NCI-H526 treated with DMSO at 0.1 percent for 48 hours (cell line): ENCODE measurements around the gene FAM200A.
"Not testable (repeated sequence)": the region's sequence is repeated elsewhere in the genome, so short reads cannot be mapped to it uniquely, and the experiment has no call there.

Experiments used
- DNase-seq: peaks from one replicate; lab custom pipeline; 2025; lab: John Stamatoyannopoulos, UW

FAM200A gene

DNA sequence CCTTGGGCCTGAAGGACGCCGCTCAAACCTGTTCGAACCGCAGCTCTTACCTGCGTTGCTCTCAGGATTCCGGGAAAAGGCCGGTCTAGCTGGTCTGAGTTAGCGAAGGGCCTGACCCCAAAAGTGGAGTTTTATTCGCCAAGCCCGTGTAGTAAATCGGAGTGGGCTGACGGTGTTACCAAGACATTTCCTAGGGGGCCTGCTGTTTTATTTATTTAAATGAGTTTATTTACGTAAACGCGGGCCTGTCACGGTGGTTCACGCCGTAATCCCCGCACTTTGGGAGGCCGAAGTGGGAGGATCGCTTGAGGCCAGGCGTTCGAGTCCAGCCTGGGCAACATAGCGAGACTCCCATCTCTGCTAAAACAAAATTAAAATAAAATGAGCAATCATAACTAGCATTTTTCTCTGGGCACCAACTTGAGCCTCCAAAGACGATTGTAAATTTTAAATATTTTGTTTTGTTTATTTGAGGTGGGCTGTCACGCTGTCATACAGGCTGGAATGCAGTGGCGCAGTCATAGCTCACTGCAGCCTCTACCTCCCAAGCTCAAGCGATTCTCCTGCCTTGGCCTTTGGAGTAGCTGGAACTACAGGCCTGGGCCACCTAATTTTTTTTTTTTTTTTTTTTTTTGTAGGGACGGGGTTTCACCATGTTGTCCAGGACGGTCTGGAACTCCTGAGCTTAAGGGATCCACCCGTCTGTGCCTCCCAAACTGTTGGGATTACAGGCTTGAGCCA lies 7.4 kb upstream of the FAM200A start:
- DNase-seq, result no peak

DNA sequence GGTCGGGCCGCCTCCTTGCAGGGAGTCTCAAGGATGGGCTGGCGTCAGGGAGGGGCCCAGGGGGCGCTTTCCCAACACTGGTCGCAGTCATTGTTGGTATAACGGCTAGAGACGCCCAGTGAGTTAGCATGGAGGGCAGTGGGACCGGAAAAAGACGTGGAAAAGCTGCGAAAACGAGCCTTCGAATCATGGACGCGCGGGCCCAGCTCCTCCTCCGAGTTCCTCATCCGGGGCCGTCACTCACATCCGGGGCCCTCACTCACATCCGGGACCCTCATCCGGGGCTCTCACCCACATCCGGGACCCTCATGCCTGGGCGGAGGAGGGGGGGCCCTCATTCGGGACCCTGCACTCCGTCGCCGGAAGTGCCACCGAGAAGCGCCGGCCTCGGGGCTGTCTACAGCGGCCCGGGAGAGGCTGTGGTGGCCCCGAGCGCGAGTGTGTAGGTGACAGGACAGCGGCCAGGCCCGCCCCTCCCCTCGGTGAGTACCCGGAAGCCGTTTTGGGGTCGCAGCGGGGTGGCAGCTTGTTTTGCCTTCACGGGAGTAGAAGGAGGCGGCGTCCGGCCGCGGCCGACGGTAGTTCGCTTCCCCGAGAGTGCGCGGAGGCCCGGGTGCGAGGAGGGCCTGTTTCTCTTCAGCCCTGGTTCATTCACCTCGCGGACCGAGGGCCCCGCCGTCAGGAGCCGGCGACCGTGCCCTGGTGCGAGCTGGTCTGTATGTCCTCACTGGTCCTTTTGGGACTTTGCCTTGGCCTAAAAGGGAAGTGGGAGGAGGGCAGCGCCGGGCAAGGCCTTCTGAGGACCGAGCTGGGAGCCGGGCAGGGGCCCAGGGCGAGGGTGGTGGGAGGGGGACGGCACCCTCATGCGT lies 6.6 kb upstream of the FAM200A start, which contains the start of gene ZNF655:
Gene ZNF655, plus strand, starts transcription at position 337 of the 869 bp plus-strand sequence. CDS start 1,918 bp downstream, outside the sequence.
- peak; percentile 87 for DNase-seq

DNA sequence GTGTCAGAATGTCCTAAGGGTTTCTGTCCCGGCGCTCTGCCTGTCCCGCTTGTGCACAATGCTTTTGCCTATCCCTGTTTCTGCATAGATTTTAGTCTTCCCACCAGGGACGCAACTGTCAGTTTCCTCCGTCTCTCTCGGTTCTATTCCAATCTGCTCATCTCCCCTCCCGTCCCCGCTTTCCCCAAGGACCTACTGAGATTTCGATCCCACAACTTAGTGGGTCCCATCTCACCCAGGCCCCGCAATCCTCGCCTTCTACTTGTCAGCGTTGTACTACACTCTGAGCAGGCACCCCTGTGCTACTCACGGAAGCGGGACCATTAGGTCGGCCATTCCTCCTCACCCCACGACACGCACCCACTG lies 6.0 kb upstream of the FAM200A start:
- DNase-seq, result no peak

DNA sequence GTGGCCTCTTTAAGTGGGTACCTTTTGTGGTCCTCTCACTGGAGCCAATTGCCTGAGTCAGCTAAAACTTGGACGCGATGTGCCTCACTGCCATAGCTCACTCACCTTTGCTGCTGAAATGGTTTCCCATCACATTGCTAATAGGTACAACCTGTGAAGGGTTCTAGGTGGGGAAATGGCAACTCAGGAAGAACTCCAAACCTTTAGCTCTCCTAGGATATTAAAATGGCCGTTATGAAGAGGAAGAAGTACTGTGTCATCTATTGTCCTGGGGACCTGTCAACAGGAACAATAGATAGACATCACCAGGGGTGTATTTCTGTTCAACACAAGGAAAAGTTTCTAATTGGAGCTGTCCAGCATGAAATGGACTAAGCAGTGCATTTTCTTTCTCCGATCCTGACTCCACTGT lies 5.3 kb upstream of the FAM200A start:
- DNase-seq, result no peak

DNA sequence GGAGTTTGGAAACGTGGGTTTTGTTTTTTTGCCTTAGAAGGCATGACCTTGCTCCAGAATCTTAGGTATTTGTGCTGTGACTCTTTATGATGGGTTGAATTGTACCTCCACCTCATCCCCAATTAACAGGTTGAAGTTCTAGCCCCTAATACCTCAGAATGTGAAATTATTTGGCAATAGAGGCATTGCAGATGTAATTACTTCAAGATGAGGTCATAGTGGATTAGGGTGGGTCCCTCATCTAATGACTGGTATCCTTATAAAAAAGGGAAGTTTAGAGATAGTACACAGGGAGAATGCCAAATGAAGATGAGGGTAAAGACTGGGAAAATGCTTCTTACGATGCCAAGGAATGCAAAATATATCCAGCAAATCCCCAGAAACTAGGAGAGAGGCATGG lies 3.0 kb upstream of the FAM200A start:
- no peak for DNase-seq

DNA sequence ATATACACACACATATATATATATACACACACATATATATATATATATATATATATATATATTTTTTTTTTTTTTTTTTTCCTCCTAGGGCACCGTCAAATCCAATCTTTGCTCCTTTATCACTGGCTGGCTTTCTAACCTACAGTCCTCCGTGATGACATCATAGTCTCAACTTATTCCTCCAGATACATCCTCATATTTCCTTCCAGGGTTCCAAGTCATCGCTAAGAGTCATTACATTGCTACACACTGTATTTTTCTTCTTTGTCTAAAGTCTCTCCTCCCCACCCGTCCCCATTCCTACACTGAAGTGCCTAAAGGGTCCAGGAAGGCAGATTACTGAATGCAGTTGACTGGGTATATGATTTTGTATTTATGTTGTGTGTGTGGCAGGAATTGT lies 1.1 kb upstream of the FAM200A start:
- DNase-seq, result no peak

DNA sequence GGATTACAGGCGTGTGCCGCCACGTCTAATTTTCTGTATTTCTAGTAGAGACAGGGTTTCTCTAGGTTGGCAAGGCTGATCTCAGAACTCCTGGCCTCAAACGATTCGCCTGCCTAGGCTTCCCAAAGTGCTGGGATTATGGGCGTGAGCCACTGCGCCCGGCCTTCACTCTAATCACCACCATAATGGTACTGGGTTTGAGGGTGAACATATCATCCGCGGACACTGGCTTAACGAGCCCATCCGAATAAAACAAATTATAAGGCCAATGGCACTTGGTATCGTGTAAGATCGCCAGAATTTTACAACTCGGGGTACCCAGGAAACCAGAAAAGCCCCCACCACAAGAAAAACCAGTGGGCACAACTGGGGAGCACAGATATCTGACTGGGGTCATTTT lies 580 bp downstream of the FAM200A start:
- DNase-seq, result no peak

DNA sequence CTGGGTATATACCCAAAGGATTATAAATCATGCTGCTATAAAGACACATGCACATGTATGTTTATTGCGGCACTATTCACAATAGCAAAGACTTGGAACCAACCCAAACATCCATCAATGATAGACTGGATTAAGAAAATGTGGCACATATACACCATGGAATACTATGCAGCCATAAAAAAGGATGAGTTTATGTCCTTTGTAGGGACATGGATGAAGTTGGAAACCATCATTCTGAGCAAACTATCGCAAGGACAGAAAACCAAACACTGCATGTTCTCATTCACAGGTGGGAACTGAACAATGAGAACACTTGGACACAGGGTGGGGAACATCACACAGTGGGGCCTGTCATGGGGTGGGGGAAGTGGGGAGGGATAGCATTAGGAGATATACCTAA lies 2.4 kb downstream of the FAM200A start:
- not testable (repeated sequence) for DNase-seq

DNA sequence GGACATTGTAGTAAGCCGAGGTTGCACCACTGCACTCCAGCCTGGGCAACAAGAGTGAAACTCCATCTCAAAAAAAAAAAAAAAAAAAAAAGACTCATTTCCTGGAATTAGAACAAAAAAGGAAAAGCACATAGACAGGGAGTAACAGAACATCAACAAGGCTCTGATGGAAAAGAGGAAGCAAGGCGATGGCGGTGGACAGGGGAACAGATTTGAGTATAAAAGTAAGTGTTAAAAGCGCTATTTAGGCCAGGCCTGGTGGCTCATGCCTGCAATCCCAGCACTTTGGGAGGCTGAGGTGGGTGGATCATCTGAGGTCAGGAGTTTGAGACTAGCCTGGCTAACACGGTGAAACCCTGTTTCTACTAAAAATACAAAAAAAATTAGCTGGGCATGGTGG lies 6.6 kb downstream of the FAM200A start:
- DNase-seq, result not testable (repeated sequence)

DNA sequence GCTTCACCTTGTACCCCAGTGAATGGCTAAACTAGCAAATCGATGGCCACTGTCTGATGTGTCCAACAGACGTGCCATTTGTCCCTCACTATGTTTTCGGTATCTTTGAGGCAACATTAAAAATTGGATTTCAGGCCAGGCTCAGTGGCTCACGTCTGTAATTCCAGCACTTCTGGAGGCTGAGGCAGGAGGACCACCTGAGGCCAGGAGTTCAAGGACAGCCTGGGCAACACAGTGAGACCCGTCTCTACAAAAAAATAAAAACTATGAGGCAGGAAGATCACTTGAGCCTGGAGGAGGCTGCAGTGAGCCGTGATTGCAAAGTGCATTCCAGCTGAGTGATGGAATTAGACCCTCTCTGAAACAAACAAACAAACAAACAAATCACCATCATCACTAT lies 8.0 kb downstream of the FAM200A start:
- DNase-seq, result no peak

DNA sequence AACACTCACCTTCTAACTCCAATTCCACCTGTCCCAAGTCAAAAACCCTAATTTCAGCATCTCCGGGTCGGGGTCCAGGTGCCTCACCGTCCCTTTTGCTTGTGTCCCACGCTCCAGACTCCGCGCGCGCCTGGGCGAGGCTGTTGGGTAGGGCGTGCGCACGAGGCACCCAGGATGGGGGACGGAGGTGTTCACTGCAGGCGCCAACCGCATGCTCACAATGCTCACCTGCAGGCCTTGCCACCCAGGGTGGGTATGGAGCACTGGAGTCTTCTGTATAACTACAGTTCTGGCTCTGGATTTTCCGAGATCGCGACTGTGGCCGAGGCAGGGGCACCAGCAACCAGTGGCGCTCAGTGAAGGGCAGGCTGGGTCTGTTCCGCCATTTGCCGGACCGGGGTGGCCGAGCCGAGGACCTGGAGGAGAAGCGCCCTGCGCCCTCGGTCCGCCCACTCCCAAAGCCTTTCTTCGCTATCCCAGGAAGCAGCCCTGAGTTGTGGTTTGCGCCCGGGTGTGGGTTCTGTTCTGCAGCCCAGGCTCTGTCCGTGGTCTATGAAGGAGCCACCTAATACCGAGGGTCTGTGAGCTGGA lies 8.7 kb downstream of the FAM200A start:
- no peak for DNase-seq

DNA sequence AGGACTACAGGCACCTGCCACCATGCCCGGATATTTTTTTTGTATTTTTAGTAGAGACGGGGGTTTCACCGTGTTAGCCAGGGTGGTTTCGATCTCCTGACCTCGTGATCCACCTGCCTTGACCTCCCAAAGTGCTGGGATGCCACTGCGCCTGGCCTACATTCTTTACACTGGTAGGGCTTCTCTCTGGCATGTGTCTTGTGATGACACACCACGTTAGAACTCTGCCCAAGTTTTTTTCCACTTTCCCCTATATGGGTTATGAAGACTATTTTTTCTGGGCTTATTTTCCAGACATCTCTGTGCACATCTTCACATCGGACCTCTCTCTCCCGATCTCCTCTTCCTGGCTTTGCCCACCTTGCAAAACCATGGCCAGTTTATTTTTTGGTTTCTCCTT lies 10.7 kb downstream of the FAM200A start:
- DNase-seq, result no peak

DNA sequence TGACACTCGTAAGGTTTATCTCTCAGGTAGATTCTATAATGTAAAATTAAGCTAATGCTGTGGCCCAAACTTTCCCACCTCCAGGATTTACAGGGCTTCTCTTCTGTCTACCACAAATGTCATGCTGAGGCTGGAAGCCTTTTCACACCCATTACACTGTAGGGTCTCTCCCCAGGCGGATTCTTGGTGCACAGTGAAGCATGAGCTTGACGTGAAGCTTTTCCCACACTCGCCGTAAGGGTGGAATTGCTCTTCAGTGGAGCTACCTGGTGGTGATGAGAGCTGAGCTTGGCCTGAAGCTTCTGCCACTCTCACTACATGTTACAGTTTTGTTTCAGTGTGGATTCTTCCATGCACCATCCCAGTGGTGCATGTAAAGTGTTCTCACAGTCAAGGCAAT lies 11.4 kb downstream of the FAM200A start:
- no peak for DNase-seq

DNA sequence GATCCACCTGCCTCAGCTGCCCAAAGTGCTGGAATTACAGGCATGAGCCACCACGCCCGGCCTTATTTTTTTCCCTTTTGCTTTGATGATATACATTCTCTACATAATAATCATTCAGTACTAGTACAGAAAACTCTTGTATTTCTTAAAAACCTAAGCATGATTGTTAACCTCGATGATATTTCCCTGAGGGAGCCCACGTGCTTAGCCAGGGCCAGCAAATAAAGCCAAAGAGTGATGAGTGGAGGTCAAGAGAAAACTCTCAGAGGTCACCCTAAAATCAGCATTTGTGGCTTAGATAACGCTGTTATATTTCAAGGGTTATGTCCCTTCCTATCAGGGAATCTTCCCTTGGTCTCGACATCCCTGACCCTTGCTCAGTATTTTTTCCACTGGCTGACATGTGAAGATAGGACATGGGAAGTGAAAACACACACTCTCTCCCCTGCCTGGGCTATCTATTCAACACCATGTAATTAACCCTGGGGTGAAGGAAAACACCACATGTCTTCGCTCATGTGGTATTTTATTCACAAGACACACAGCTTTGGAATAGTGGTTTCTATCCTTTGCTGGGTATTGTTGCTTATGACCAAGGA lies 12.6 kb downstream of the FAM200A start:
- no peak for DNase-seq

DNA sequence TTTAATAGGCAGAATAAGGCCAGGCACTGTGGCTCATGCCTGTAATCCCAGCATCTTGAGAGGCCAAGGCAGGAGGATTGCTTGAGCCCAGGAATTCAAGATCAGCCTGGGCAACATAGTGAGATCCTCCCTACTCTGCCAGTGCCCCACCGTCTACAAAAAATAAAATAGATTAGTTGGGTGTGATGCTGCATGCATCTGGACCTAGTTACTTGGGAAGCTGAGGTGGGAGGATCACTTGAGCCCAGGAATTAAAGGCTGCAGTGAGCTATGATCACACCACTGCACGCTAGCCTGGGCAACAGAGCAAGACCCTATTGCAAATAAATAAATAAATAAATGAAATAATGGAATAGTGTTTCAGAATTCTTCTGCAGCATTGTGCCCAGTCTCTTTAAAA lies 16.2 kb downstream of the FAM200A start:
- no peak for DNase-seq

DNA sequence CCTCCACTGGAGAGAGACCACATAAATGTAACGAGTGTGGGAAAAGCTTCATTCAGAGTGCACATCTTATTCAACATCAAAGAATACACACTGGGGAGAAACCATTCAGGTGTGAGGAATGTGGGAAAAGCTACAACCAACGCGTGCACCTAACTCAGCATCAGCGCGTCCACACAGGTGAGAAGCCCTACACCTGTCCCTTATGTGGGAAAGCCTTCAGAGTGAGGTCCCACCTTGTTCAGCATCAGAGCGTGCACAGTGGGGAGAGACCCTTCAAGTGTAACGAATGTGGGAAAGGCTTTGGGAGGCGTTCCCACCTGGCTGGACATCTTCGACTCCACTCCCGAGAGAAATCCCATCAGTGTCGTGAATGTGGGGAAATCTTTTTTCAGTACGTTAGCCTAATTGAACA lies 20.6 kb downstream of the FAM200A start:
- no peak for DNase-seq

DNA sequence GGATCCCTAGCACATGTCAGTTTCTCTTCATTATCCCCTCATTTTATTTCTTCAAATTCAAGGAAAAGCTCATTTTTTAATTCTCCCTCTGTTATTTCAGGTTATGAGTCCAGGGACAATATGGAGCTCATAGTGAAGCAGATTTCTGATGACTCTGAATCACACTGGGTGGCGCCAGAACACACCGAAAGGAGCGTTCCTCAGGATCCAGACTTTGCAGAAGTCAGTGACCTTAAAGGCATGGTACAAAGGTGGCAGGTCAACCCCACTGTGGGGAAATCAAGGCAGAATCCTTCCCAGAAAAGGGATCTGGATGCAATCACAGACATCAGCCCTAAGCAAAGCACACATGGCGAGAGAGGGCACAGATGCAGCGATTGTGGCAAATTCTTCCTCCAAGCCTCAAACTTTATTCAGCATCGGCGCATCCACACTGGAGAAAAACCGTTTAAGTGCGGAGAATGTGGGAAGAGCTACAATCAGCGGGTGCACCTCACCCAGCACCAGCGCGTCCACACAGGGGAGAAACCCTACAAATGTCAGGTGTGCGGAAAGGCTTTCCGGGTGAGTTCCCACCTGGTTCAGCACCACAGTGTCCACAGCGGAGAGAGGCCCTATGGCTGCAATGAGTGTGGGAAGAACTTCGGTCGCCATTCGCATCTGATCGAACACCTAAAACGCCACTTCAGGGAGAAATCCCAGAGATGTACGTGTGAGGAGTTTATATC lies 26.0 kb downstream of the FAM200A start:
- peak; percentile 1 for DNase-seq

DNA sequence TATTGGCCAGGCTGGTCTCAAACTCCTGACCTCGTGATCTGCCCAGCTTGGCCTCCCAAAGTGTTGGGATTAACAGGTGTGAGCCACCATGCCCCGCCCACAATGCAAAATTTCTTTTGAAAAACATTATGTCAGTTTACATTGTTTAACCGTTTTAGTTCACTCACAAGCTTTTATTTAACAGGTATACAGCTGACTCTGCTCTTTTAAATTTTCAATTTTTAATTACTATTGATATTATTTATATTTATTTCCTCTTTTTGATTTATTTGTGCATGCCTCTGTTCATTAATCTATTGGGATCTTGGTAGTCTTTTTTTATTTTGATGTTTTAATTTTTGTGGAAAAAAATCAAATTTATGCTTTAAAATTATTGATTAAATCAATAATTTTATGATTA lies 30.5 kb downstream of the FAM200A start:
- no peak for DNase-seq

DNA sequence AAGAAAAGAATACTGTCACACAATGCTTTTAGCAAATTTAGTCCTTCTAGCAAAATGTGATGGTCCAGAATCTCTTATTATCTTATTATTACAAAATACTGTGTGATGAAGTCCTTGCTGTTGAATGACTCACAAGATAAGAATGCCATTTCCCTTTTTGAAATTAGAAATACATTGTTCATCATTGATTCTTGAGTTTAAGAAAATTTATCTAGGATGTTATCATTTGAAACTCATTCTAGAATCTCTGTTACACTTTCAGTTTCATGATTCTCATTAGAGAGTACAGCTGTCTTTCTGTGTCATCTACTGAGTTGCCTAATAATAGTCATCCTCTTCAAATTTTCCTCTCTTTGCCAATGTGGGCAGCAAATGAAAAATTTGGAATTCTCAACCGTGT lies 37.9 kb downstream of the FAM200A start:
- DNase-seq, result no peak

DNA sequence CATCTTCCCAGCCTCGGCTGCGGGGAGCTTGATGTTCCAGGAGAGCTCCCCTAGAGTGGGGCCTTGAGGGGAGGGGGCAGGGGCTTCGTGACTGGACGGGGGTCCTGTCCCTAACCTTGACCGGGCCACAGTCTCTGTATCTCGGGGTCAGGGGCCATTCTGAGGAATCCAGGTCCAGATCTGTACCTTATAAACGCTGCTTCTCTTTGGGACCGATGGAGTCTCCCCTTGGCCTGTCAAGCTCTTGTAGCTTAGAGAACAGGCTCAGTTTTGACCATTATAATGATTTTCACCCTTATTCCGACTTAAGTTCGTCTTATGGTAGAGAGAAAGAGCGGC lies 46.6 kb downstream of the FAM200A start:
- DNase-seq, result no peak

DNA sequence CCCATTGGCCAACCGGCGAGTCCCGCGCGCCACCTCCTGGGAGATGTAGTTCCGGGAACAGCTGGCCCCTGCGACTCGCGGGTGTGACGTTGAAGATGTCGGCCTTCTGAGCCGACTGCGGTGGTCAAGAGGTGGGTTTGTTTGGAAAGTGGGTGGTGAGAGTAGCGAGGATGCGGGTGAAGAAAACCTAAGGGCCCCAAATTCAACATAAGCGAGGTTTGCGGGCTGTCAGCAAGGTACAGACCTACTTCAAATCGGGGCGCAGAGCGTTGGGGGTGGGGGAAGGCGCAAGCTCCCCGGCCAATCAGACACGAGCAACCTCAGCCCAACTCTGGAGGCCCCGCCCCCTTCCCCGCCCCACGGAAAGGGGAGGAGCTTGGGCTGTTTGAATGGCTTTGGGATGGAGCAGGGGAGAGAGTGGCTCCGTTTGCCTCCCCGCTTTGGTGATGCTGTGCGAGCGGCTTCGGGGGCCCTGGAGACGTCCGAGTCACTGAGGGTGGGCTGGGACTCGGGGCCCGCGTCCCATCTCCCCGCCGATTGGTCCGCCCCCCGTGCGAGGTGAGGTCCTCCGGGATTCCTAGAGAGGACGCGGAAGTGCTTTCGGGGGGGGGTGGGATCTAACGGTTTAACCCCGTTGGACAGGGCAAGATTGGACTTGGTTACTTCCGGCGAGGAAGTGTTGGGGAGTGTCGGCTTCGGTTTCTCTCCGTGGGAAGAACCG lies 47.2 kb downstream of the FAM200A start, which contains the start of gene ZKSCAN5:
Gene ZKSCAN5, plus strand, starts transcription at position 60 of the 721 bp plus-strand sequence. CDS start 1,383 bp downstream, outside the sequence.
- DNase-seq, result peak; percentile 95
